ENCODE results near the gene GRAMD1C. TPM values are rescaled to one million over a fixed set of nuclear protein-coding genes. Genes with fewer than 3 reads are reported as not detected.

Gene GRAMD1C
- polyA plus RNA-seq, 1 of the 3 experiments (the other 2 are of a cell fraction): 1.2 TPM

DNA sequence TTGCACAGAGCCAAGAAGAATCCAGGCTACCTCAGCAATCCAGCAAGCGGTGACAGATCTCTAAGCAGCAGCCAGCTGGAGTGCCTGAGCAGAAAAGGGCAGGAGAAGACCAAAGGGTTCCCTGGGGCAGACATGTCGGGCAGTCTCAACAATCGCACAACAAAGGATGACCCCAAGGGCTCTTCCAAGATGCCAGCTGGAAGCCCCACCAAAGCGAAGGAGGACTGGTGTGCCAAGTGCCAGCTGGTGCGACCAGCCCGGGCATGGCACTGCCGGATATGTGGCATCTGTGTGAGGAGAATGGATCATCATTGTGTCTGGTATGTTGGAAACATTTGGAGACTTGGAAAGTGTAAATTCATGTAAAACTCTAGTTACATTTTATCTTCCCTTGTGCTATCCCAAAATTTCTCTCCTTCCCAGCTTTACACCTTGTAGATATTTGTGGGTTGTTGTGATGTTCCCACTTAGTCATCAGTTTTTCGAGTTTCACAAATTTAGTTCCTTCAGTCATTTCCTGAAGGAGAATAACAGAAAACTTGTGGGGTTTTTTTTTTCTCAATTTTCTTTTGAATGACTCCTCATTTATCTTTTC is 115.6 kb downstream of the GRAMD1C start:
- Histone ChIP-seq H2AFZ (ENCODE audit: low read depth) (no peak overlapping the region), H3K79me2 (ENCODE audit: insufficient read depth) (no peaks in the 10 kb centered on the region), H3K36me3 (replicated peaks in 1 of 2; ENCODE audit: control insufficient read depth in 1 of 2, insufficient read depth in 2 of 2, low read length in 1 of 2) (peaks cover 3 to 16% of the 10 kb centered on the region in 2 experiments), H4K20me1 (ENCODE audit: insufficient read depth) (no peaks in the 10 kb centered on the region), H3F3A (replicated peaks; ENCODE audit: insufficient read depth) (no peaks in the 10 kb centered on the region), H3K9me2 (no peaks in the 10 kb centered on the region), H3K27me3 (ENCODE audit: insufficient read depth) (no peaks in the 10 kb centered on the region), H3K4me3 (ENCODE audit: low read depth in 2 of 2, low read length in 1 of 2) (no peak overlapping the region), H3K9ac (no peak overlapping the region), H3K4me1 (ENCODE audit: control insufficient read depth in 1 of 2, insufficient read depth in 2 of 2, low read depth in 1 of 2, low read length in 1 of 2) (no peaks in the 10 kb centered on the region), H3K9me3 (no peaks in the 10 kb centered on the region), H3K4me2 (no peak overlapping the region), H3K27ac (ENCODE audit: low read depth in 2 of 2, low read length in 1 of 2) (no peak overlapping the region)
- DNase-seq: no peak
- CTCF ChIA-PET: interaction anchor here (0.7 to 1.2 kb wide), 2 partner anchors 9 to 209 kb away, joined by 3 read pairs; no protein-coding TSS in a partner anchor
- POLR2A ChIA-PET: no interaction called here
- WGBS (ENCODE audit: low lambda C conversion rate): 87% methylated on average over 7 of the region's 8 CpGs
- TF ChIP-seq, protein P1, sequence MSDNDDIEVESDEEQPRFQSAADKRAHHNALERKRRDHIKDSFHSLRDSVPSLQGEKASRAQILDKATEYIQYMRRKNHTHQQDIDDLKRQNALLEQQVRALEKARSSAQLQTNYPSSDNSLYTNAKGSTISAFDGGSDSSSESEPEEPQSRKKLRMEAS (IDR thresholded peaks at IDR 0.05; ENCODE audit: low read depth): no peak
- no peak for TF ChIP-seq TAF1 (IDR thresholded peaks at IDR 0.05; ENCODE audit: borderline replicate concordance, low read depth, low read length)
- no peak for TF ChIP-seq POLR2AphosphoS5 (IDR thresholded peaks at IDR 0.05; ENCODE audit: low read depth, low read length)
- no peak for TF ChIP-seq MEF2A (IDR thresholded peaks at IDR 0.05; ENCODE audit: borderline replicate concordance, low read depth)
- TF ChIP-seq, protein P2, sequence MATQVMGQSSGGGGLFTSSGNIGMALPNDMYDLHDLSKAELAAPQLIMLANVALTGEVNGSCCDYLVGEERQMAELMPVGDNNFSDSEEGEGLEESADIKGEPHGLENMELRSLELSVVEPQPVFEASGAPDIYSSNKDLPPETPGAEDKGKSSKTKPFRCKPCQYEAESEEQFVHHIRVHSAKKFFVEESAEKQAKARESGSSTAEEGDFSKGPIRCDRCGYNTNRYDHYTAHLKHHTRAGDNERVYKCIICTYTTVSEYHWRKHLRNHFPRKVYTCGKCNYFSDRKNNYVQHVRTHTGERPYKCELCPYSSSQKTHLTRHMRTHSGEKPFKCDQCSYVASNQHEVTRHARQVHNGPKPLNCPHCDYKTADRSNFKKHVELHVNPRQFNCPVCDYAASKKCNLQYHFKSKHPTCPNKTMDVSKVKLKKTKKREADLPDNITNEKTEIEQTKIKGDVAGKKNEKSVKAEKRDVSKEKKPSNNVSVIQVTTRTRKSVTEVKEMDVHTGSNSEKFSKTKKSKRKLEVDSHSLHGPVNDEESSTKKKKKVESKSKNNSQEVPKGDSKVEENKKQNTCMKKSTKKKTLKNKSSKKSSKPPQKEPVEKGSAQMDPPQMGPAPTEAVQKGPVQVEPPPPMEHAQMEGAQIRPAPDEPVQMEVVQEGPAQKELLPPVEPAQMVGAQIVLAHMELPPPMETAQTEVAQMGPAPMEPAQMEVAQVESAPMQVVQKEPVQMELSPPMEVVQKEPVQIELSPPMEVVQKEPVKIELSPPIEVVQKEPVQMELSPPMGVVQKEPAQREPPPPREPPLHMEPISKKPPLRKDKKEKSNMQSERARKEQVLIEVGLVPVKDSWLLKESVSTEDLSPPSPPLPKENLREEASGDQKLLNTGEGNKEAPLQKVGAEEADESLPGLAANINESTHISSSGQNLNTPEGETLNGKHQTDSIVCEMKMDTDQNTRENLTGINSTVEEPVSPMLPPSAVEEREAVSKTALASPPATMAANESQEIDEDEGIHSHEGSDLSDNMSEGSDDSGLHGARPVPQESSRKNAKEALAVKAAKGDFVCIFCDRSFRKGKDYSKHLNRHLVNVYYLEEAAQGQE (IDR thresholded peaks at IDR 0.05; ENCODE audit: low read depth, low read length): no peak
- TF ChIP-seq NRF1 (IDR thresholded peaks at IDR 0.05; ENCODE audit: low read depth, low read length): no peak

DNA sequence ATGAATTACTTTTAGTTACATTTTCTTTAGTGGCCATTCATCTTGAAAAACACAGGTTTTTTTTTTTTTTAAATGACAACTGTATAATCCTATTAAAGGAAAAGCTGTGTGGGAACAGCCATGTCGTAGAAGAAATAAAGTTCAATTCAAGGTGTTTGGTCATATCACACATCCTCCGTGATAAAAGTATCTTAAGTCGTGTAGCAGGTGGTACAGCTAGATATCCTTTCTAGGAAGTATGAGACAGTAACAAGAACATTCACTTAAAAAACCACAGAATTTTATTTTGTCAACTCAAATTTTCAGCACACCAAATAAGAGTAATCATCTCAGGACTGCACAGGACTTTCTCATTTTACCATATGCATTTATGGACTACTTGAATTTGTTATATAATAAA is 125.3 kb downstream of the GRAMD1C start:
- no peak overlapping the region for H3K27ac ChIP-seq (ENCODE audit: low read depth in 2 of 2, low read length in 1 of 2)
- ChIA-PET POLR2A (no interaction called here), CTCF (interaction anchor here (1.0 kb wide), 1 partner anchor 119 kb away, joined by 3 read pairs; no protein-coding TSS in a partner anchor)
- no peaks in the 10 kb centered on the region for H3K9me2 ChIP-seq
- H4K20me1 ChIP-seq (ENCODE audit: insufficient read depth): no peaks in the 10 kb centered on the region
- no peak for DNase-seq
- H3K4me1 ChIP-seq (ENCODE audit: control insufficient read depth in 1 of 2, insufficient read depth in 2 of 2, low read depth in 1 of 2, low read length in 1 of 2): no peaks in the 10 kb centered on the region
- H3K4me3 ChIP-seq (ENCODE audit: low read depth in 2 of 2, low read length in 1 of 2): no peak overlapping the region
- no peak overlapping the region for H3K9ac ChIP-seq
- 87% methylated on average over 3 of the region's 3 CpGs for WGBS (ENCODE audit: low lambda C conversion rate)
- H3K79me2 ChIP-seq (ENCODE audit: insufficient read depth): no peaks in the 10 kb centered on the region
- peaks cover 19 to 27% of the 10 kb centered on the region in 2 experiments for H3K36me3 ChIP-seq (replicated peaks in 1 of 2; ENCODE audit: control insufficient read depth in 1 of 2, insufficient read depth in 2 of 2, low read length in 1 of 2)
- no peaks in the 10 kb centered on the region for H3F3A ChIP-seq (replicated peaks; ENCODE audit: insufficient read depth)
- H3K4me2 ChIP-seq: no peak overlapping the region
- no peaks in the 10 kb centered on the region for H3K27me3 ChIP-seq (ENCODE audit: insufficient read depth)
- no peak overlapping the region for H2AFZ ChIP-seq (ENCODE audit: low read depth)
- no peaks in the 10 kb centered on the region for H3K9me3 ChIP-seq
- TF ChIP-seq RCOR1 (IDR thresholded peaks at IDR 0.05; ENCODE audit: low read length): no peak

Measured in SK-N-SH (cell line).